SH-SY5Y (cell line): ENCODE results near the gene LDB2.

Experiments
- GATA2 ChIP-seq: IDR thresholded peaks from 2 replicates; pipeline ENCODE4 v1.6.1; 2011; ENCODE audit warnings: mild to moderate bottlenecking, low read depth, low read length
- GATA3 ChIP-seq: IDR thresholded peaks from 2 replicates; pipeline ENCODE4 v1.6.1; 2011; ENCODE audit warnings: low read depth, mild to moderate bottlenecking, low read length, moderate library complexity

- TF ChIP-seq GATA2 (no peak), GATA3 (no peak)
Observed at GRCh38 chr4:16505726-16506125, 392.7 kb downstream of the LDB2 start.
